Mesenchymal stem cell (in vitro differentiated cells and primary cell): ENCODE data around the gene ALDH3A2.

Experiments used
- DNase-seq: peaks from one replicate; pipeline ENCODE4 v3.0.0-alpha.2; 2013
- H2AFZ ChIP-seq: one replicate; pipeline ENCODE4 v1.6.1; 2013; ENCODE audit warnings: low read depth, mild to moderate bottlenecking, control low read depth, inconsistent platforms, low read length, moderate library complexity
- H2AK5ac ChIP-seq: 2 replicates; pipeline ENCODE4 v1.6.1; 2013; ENCODE audit warnings: low read length, moderate library complexity, mild to moderate bottlenecking, inconsistent platforms; ENCODE audit not compliant: severe bottlenecking
- H2BK120ac ChIP-seq: one replicate; pipeline ENCODE4 v1.6.1; 2013; ENCODE audit warnings: low read depth, mild to moderate bottlenecking, inconsistent platforms, low read length, moderate library complexity
- H2BK12ac ChIP-seq, 2 experiments: one replicate each; pipeline ENCODE4 v1.6.1; 2013; ENCODE audit warnings: inconsistent platforms in 2 of 2, low read length in 2 of 2, mild to moderate bottlenecking in 2 of 2, moderate library complexity in 2 of 2, control low read depth in 1 of 2
- H2BK15ac ChIP-seq: one replicate; pipeline ENCODE4 v1.6.1; 2013; ENCODE audit warnings: mild to moderate bottlenecking, low read depth, inconsistent platforms; ENCODE audit not compliant: poor library complexity, severe bottlenecking
- H2BK5ac ChIP-seq: 2 replicates; pipeline ENCODE4 v1.6.1; 2013; ENCODE audit warnings: low read depth, mild to moderate bottlenecking, low read length, control low read depth, inconsistent platforms; ENCODE audit not compliant: poor library complexity, severe bottlenecking
- H3K14ac ChIP-seq, 2 experiments: one replicate each; pipeline ENCODE4 v1.6.1; 2013; ENCODE audit warnings: inconsistent platforms in 2 of 2, low read length in 2 of 2, control low read depth in 1 of 2, mild to moderate bottlenecking in 1 of 2, moderate library complexity in 1 of 2
- H3K18ac ChIP-seq, 2 experiments: one replicate each; pipeline ENCODE4 v1.6.1; 2013; ENCODE audit warnings: inconsistent platforms in 2 of 2, low read length in 2 of 2, control low read depth in 1 of 2, low read depth in 1 of 2, mild to moderate bottlenecking in 1 of 2
- H3K23ac ChIP-seq, 2 experiments: one replicate each; pipeline ENCODE4 v1.6.1; 2013; ENCODE audit warnings: inconsistent platforms in 2 of 2, low read length in 2 of 2, mild to moderate bottlenecking in 2 of 2, moderate library complexity in 2 of 2, control low read depth in 1 of 2
- H3K27ac ChIP-seq: 2 replicates; pipeline ENCODE4 v1.5.1; 2013; ENCODE audit warnings: mild to moderate bottlenecking, moderate library complexity, low read length, control low read depth, inconsistent platforms; ENCODE audit not compliant: poor library complexity, severe bottlenecking
- H3K27me3 ChIP-seq, 2 experiments: 2 replicates each; pipeline versions ENCODE4 v1.6.1 to v1.7.0; 2013; ENCODE audit warnings: low read length in 2 of 2, mild to moderate bottlenecking in 2 of 2, moderate library complexity in 2 of 2, control low read depth in 1 of 2, inconsistent platforms in 1 of 2; ENCODE audit not compliant: control insufficient read depth in 1 of 2, insufficient read depth in 1 of 2
- H3K36me3 ChIP-seq, 2 experiments: 2 replicates each; pipeline versions ENCODE4 v1.6.1 to v1.7.0; 2013; ENCODE audit warnings: low read length in 2 of 2, control low read depth in 1 of 2, inconsistent platforms in 1 of 2, low read depth in 1 of 2, mild to moderate bottlenecking in 1 of 2; ENCODE audit not compliant: insufficient read depth in 2 of 2, control insufficient read depth in 1 of 2
- H3K4ac ChIP-seq, 2 experiments: one replicate each; pipeline ENCODE4 v1.6.1; 2013; ENCODE audit warnings: inconsistent platforms in 2 of 2, low read length in 2 of 2, mild to moderate bottlenecking in 2 of 2, moderate library complexity in 2 of 2, control low read depth in 1 of 2, low read depth in 1 of 2
- H3K4me1 ChIP-seq: 2 replicates; pipeline ENCODE4 v1.6.1; 2013; ENCODE audit warnings: low read depth, low read length, control low read depth; ENCODE audit not compliant: control insufficient read depth, insufficient read depth
- H3K4me2 ChIP-seq: 2 replicates; pipeline ENCODE4 v1.6.1; 2013; ENCODE audit warnings: low read length, mild to moderate bottlenecking, inconsistent platforms; ENCODE audit not compliant: poor library complexity, severe bottlenecking
- H3K4me3 ChIP-seq, 2 experiments: 2 replicates each; pipeline versions ENCODE4 v1.5.1 to v1.7.0; 2013; ENCODE audit warnings: low read length in 2 of 2, mild to moderate bottlenecking in 2 of 2, control low read depth in 1 of 2, low read depth in 1 of 2; ENCODE audit not compliant: insufficient read depth in 1 of 2
- H3K79me1 ChIP-seq: replicated peaks from 2 replicates; pipeline ENCODE4 v1.6.1; 2013; ENCODE audit warnings: mild to moderate bottlenecking, control low read depth, low read length, inconsistent platforms; ENCODE audit not compliant: poor library complexity, severe bottlenecking
- H3K9ac ChIP-seq: 2 replicates; pipeline ENCODE4 v1.7.0; 2013; ENCODE audit warnings: mild to moderate bottlenecking, low read length, moderate library complexity
- H3K9me3 ChIP-seq: 2 replicates; pipeline ENCODE4 v1.7.0; 2013; ENCODE audit warnings: mild to moderate bottlenecking, low read length; ENCODE audit not compliant: control insufficient read depth
- H4K8ac ChIP-seq: one replicate; pipeline ENCODE4 v1.6.1; 2013; ENCODE audit warnings: inconsistent platforms, mild to moderate bottlenecking, low read length, moderate library complexity
- H4K91ac ChIP-seq: one replicate; pipeline ENCODE4 v1.6.1; 2013; ENCODE audit warnings: mild to moderate bottlenecking, low read length, inconsistent platforms
- WGBS: methylation state at CpG from one replicate; pipeline ENCODE4 v1.1.7; 2013; ENCODE audit warnings: mixed read lengths; 5-methylcytosine and 5-hydroxymethylcytosine counted together

ALDH3A2 gene

GRCh38 chr17:19705771-19706770 lies 57.5 kb downstream of the ALDH3A2 start:
- Histone ChIP-seq H3K4ac (no peak overlapping the region), H2BK120ac (no peak overlapping the region), H2BK15ac (no peak overlapping the region), H3K4me3 (no peak overlapping the region), H4K8ac (no peak overlapping the region), H2AK5ac (no peak overlapping the region), H3K14ac (no peak overlapping the region), H2BK12ac (no peak overlapping the region), H3K18ac (no peak overlapping the region), H3K27ac (no peak overlapping the region), H3K79me1 (no peaks in the 10 kb centered on the region), H2AFZ (no peak overlapping the region), H4K91ac (no peak overlapping the region), H3K4me1 (peaks cover 16% of the 10 kb centered on the region), H3K23ac (no peak overlapping the region), H3K27me3 (no peaks in the 10 kb centered on the region), H3K9me3 (no peaks in the 10 kb centered on the region), H2BK5ac (no peak overlapping the region), H3K9ac (no peak overlapping the region), H3K4me2 (no peak overlapping the region), H3K36me3 (no peaks in the 10 kb centered on the region)
- 90% methylated on average over 18 of the region's 22 CpGs for WGBS
- DNase-seq = no peak

GRCh38 chr17:19706791-19707727 lies 58.5 kb downstream of the ALDH3A2 start:
- no peak for DNase-seq
- H3K36me3 ChIP-seq = no peaks in the 10 kb centered on the region

GRCh38 chr17:19707728-19708221 lies 59.2 kb downstream of the ALDH3A2 start:
- H4K91ac ChIP-seq = no peak overlapping the region
- no peak overlapping the region for H3K4me2 ChIP-seq
- no peak overlapping the region for H2BK120ac ChIP-seq
- no peak overlapping the region for H3K18ac ChIP-seq
- no peak overlapping the region for H2BK12ac ChIP-seq
- 86% methylated on average over 11 of the region's 11 CpGs for WGBS
- no peaks in the 10 kb centered on the region for H3K27me3 ChIP-seq
- H2BK15ac ChIP-seq = peak overlapping the region; percentile 2
- no peaks in the 10 kb centered on the region for H3K36me3 ChIP-seq
- no peak overlapping the region for H3K4me3 ChIP-seq
- peak overlapping the region in 1 of 2 experiments; percentile 18 for H3K14ac ChIP-seq
- no peak for DNase-seq
- peaks cover 14% of the 10 kb centered on the region for H3K4me1 ChIP-seq
- H3K23ac ChIP-seq = no peak overlapping the region
- no peak overlapping the region for H3K4ac ChIP-seq
- H4K8ac ChIP-seq = no peak overlapping the region
- no peak overlapping the region for H3K27ac ChIP-seq
- H3K79me1 ChIP-seq = no peaks in the 10 kb centered on the region
- H3K9me3 ChIP-seq = no peaks in the 10 kb centered on the region
- peak overlapping the region; percentile 20 for H2AK5ac ChIP-seq
- no peak overlapping the region for H3K9ac ChIP-seq
- H2AFZ ChIP-seq = no peak overlapping the region
- H2BK5ac ChIP-seq = no peak overlapping the region

More at GRCh38 chr17:19706791-19707727, 58.5 kb downstream of the ALDH3A2 start:
- no peak overlapping the region for H2AK5ac ChIP-seq
- no peak overlapping the region for H3K4me2 ChIP-seq
- no peak overlapping the region for H2BK15ac ChIP-seq
- no peak overlapping the region for H3K27ac ChIP-seq
- no peak overlapping the region for H3K4me3 ChIP-seq
- peaks cover 16% of the 10 kb centered on the region for H3K4me1 ChIP-seq
- H3K14ac ChIP-seq = no peak overlapping the region
- H3K9me3 ChIP-seq = no peaks in the 10 kb centered on the region
- H3K18ac ChIP-seq = no peak overlapping the region
- no peak overlapping the region for H3K23ac ChIP-seq
- H4K8ac ChIP-seq = no peak overlapping the region
- no peaks in the 10 kb centered on the region for H3K27me3 ChIP-seq
- H2BK120ac ChIP-seq = no peak overlapping the region
- no peaks in the 10 kb centered on the region for H3K79me1 ChIP-seq
- H2AFZ ChIP-seq = no peak overlapping the region
- no peak overlapping the region for H3K9ac ChIP-seq
- WGBS = 86% methylated on average over 9 of the region's 12 CpGs
- no peak overlapping the region for H3K4ac ChIP-seq
- no peak overlapping the region for H2BK12ac ChIP-seq
- H4K91ac ChIP-seq = no peak overlapping the region
- no peak overlapping the region for H2BK5ac ChIP-seq
